Activated B cell treated with CpG ODN at 0.5 μM for 24 hours (primary cell): Measurements from ENCODE around the gene G6PD. TPM values are rescaled to one million over a fixed set of nuclear protein-coding genes. Genes with fewer than 3 reads are reported as not detected.
"Not testable (repeated sequence)": the region's sequence is repeated elsewhere in the genome, so short reads cannot be mapped to it uniquely, and the experiment has no call there.

Experiments used
- ATAC-seq: fragments of 200-7000 bp; cut with Tn5 transposase; one replicate; pipeline ENCODE4 v1.10.0; 2021; ENCODE audit warnings: low read depth, mild to moderate bottlenecking, moderate library complexity
- CTCF ChIA-PET: fragments of 350-600 bp; sonication (Branson Sonifier 250); formaldehyde crosslinking; loops from one replicate; lab custom pipeline; 2021; ENCODE audit warnings: antibody characterized with exemption; lab: Charles Lee
- POLR2A ChIA-PET: fragments of 350-600 bp; sonication (Branson Sonifier 250); formaldehyde crosslinking; loops from one replicate; lab custom pipeline; 2021; ENCODE audit warnings: antibody characterized with exemption; lab: Charles Lee
- DNase-seq: peaks from one replicate; pipeline ENCODE4 v3.0.0; 2022
- H3K27ac Mint-ChIP-seq: one replicate; pipeline ENCODE4 v1.8.0; 2020; ENCODE audit warnings: mixed read lengths
- H3K27me3 Mint-ChIP-seq: one replicate; pipeline ENCODE4 v1.8.0; 2021; ENCODE audit warnings: mixed read lengths
- H3K36me3 Mint-ChIP-seq: one replicate; pipeline ENCODE4 v1.8.0; 2021; ENCODE audit warnings: low read depth, mixed read lengths
- H3K4me1 Mint-ChIP-seq: one replicate; pipeline ENCODE4 v1.8.0; 2021; ENCODE audit warnings: mixed read lengths
- H3K4me3 Mint-ChIP-seq: one replicate; pipeline ENCODE4 v1.8.0; 2020; ENCODE audit warnings: mild to moderate bottlenecking, mixed read lengths
- H3K9me3 Mint-ChIP-seq: one replicate; pipeline ENCODE4 v1.8.0; 2020; ENCODE audit warnings: mixed read lengths
- CTCF ChIP-seq: fragments of 200-600 bp; IDR thresholded peaks from one replicate; pipeline ENCODE4 v1.8.0; 2022; ENCODE audit warnings: antibody characterized with exemption, mild to moderate bottlenecking
- intact Hi-C: fragments of 100-400 bp; cut with micrococcal nuclease; formaldehyde crosslinking; loops from one replicate; pipeline ENCODE4 v1.15.1; 2024
- total RNA-seq: library from RNA; stranded (reverse); gene quantifications from 2 replicates; pipeline ENCODE4 v1.2.3, GENCODE V29; 2022

Gene G6PD
- total RNA-seq, 1 donor from 2014 or later: 84.6 TPM

GRCh38 chrX:154502989-154503388, 43.7 kb downstream of the G6PD start:
- DNase-seq (no peak), ATAC-seq (no peak)
- no peaks in the 10 kb centered on the region for H3K4me1 Mint-ChIP-seq
- ChIA-PET CTCF (interaction anchor here (0.8 kb wide), 1 partner anchor 31 kb away, joined by 3 read pairs; no protein-coding TSS in a partner anchor), POLR2A (no interaction called here)
- no peak overlapping the region for H3K27ac Mint-ChIP-seq
- H3K9me3 Mint-ChIP-seq: no peaks in the 10 kb centered on the region
- H3K27me3 Mint-ChIP-seq: no peaks in the 10 kb centered on the region
- H3K36me3 Mint-ChIP-seq: peaks cover 11% of the 10 kb centered on the region
- no peak overlapping the region for H3K4me3 Mint-ChIP-seq
- TF ChIP-seq CTCF: no peak
- intact Hi-C loops: no loop called here

- no peak overlapping the region for H3K27ac Mint-ChIP-seq
- ChIA-PET POLR2A (interaction anchor here (0.7 kb wide), 1 partner anchor 155 kb away, joined by 9 read pairs; no protein-coding TSS in a partner anchor), CTCF (no interaction called here)
- no peak overlapping the region for H3K4me3 Mint-ChIP-seq
- peaks cover 11% of the 10 kb centered on the region for H3K36me3 Mint-ChIP-seq
- no peaks in the 10 kb centered on the region for H3K9me3 Mint-ChIP-seq
- no peaks in the 10 kb centered on the region for H3K27me3 Mint-ChIP-seq
- ATAC-seq: no peak
- no peak for TF ChIP-seq CTCF
- peaks cover 6% of the 10 kb centered on the region for H3K4me1 Mint-ChIP-seq
- DNase-seq: no peak
- intact Hi-C loops: no loop called here
These were observed 44.5 kb downstream of the G6PD start for GRCh38 chrX:154502098-154502497.

- POLR2A ChIA-PET: interaction anchor here (0.7 kb wide), 1 partner anchor 12 kb away, joined by 5 read pairs; no protein-coding TSS in a partner anchor
- CTCF ChIA-PET, H3K27ac Mint-ChIP-seq, intact Hi-C loops, H3K27me3 Mint-ChIP-seq, H3K9me3 Mint-ChIP-seq, H3K36me3 Mint-ChIP-seq, DNase-seq, H3K4me3 Mint-ChIP-seq, ATAC-seq: not testable (repeated sequence)
- H3K4me1 Mint-ChIP-seq: peaks cover 12% of the 10 kb centered on the region
These were observed 45.2 kb downstream of the G6PD start for GRCh38 chrX:154501423-154501822.

GRCh38 chrX:154496591-154497137, 50.0 kb downstream of the G6PD start:
- peaks cover 12% of the 10 kb centered on the region for H3K4me1 Mint-ChIP-seq
- H3K4me3 Mint-ChIP-seq, H3K36me3 Mint-ChIP-seq, intact Hi-C loops, H3K27ac Mint-ChIP-seq, H3K27me3 Mint-ChIP-seq, DNase-seq, CTCF ChIA-PET, ATAC-seq, H3K9me3 Mint-ChIP-seq: not testable (repeated sequence)
- POLR2A ChIA-PET: interaction anchor here (0.6 to 1.6 kb wide), 2 partner anchors 20 to 99 kb away, joined by 3 to 4 read pairs; no protein-coding TSS in a partner anchor

GRCh38 chrX:154495472-154495922, 51.1 kb downstream of the G6PD start:
- TF ChIP-seq CTCF: no peak
- no peak for ATAC-seq
- intact Hi-C loops: no loop called here
- H3K27me3 Mint-ChIP-seq: no peaks in the 10 kb centered on the region
- no peaks in the 10 kb centered on the region for H3K9me3 Mint-ChIP-seq
- peaks cover 12% of the 10 kb centered on the region for H3K4me1 Mint-ChIP-seq
- no peak overlapping the region for H3K4me3 Mint-ChIP-seq
- POLR2A ChIA-PET: interaction anchor here (0.6 to 0.8 kb wide), 3 partner anchors 12 to 98 kb away, joined by 3 to 4 read pairs (median 3); partner anchors contain the start of gene RPL10
- H3K27ac Mint-ChIP-seq: no peak overlapping the region
- no peak for DNase-seq
- CTCF ChIA-PET: no interaction called here
- no peaks in the 10 kb centered on the region for H3K36me3 Mint-ChIP-seq

- no peak for DNase-seq
- H3K4me3 Mint-ChIP-seq: no peak overlapping the region
- ChIA-PET POLR2A (no interaction called here), CTCF (no interaction called here)
- no peaks in the 10 kb centered on the region for H3K9me3 Mint-ChIP-seq
- no peak for ATAC-seq
- no peak overlapping the region for H3K27ac Mint-ChIP-seq
- peaks cover 13% of the 10 kb centered on the region for H3K4me1 Mint-ChIP-seq
- intact Hi-C loops: loop anchor here (5.0 kb wide), 2 partner anchors 37 to 97 kb away; partner anchors contain the start of genes PLXNA3 and RPL10
- no peaks in the 10 kb centered on the region for H3K27me3 Mint-ChIP-seq
- no peak for TF ChIP-seq CTCF
- H3K36me3 Mint-ChIP-seq: no peaks in the 10 kb centered on the region
These were observed 51.9 kb downstream of the G6PD start for GRCh38 chrX:154494715-154495114.
